ENCODE results near the gene CSRP3.
A peak's percentile ranks its signal among the peaks of the same experiment; 100 is the strongest.

CSRP3 gene

DNA sequence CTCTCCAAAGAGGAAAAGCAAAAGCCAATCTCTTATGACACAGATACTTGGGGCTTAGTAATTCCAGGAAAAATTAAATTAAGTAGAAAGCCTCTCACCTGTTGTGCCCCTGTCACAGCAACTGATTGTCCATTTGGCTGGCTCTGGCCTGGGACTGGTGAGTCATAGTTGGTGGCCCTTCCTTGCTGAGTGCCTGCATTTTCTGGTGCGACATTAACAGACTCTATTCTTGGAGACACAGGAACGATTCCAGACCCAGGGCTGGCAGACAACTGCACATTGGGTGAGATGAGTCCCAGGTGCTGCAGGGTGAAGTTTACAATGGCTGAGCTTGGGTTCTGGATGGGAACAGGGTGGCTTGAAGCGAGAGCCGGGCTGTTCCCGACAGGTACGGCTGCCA lies 23.3 kb upstream of the CSRP3 start:
- no peak for DNase-seq

GRCh38 chr11:19220903-19221724 lies 19.3 kb upstream of the CSRP3 start:
- DNase-seq: no peak

DNA sequence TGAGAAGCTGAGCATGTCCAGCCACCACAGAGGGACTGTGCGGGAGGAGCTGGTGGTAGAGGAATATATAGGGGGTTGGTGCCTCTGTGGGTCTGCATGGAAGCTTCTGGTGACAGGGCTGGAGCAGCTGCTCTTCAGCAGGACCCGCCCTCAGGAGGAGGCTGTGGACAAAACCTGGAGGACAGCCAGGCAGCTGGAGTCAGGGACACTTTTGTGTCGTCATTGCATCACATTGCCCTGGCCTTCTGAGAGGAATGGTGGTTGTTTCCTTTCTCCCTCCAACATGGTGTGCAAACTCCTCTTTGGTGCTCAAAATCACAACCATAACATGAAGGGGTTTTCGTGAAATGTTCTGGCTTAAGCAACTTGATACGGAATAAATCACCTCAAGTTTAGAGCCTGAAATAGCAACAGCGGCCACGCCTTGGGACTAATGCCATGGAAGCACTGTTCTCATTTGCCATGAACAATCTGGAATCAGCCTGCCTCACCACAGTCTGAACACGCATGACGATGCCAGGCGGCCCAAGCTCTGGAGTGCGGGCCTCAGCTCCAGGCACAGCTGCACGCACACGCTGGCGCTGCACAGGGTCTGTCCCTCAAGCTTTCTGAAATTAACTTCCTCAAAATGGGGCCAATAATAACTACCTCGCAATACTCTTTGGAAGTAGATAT lies 17.1 kb upstream of the CSRP3 start:
- DNase-seq: peak; percentile 45 to 67

DNA sequence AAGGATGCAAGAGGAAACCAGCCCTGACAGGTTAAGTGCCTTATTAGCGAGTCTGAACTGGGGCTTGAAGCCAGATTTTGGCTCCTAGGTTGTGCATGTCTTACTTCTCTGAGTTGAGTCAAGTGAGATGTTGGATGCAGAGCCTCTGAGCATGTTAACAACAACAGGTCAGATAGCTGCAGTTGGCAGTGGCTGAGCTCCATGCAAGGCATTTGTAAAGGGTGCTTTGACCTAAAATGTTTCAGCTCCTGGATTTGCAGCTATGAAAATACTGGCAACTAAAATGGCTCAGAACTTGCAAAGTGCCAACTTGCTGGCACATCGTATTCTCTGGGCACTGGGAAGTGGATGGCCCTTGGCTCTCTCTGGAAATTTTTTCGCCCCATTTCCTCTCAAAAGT lies 16.4 kb upstream of the CSRP3 start:
- DNase-seq: no peak

DNA sequence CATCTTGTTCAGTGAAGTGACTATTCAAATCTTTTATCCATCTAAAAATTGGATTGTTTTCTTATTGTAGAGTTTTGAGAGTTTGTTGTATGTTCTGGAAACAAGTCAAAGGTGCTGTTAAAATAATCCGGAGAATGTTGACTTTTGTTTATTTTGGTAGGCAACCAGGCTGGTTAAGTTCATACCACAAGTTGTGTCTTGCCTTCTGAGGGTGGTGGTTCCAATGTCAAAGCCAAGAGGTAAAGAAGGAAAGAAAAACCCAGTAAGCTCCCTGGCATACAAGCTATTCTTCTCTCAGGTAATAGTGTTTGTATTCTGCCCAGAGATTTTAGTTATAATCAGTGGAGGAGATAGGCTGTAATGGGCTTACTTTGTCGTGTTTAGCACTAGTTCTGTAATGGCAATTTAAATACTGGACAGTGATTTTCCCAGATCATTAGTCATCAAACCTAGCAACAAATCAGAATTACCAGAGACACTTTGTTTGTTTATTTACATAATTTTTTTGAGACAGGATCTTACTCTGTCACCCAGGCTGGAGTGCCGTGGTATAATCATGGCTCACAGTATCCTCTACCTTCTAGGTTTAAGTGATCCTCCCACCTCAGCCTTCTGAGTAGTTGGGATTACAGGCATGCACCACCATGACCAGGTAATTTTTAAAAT lies 15.1 kb upstream of the CSRP3 start:
- DNase-seq: no peak

DNA sequence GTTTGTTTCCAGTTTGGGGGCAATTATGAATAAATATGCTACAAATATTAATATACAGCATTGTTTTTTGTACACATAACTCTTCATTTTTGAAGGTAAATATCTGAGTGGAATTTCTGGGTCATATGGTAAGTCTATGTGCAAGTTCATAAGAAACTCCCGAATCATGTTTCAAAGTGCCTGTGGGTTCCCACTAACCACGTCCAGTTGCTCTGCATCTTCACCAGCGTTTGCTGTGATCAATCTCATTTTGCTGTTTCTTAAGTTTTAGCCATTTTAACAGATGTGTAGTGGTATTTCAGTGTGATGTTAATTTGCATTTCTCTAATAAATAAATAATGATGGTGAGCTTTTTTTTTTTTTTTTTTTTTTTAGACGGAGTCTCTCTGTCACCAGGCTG lies 14.2 kb upstream of the CSRP3 start:
- DNase-seq: no peak

DNA sequence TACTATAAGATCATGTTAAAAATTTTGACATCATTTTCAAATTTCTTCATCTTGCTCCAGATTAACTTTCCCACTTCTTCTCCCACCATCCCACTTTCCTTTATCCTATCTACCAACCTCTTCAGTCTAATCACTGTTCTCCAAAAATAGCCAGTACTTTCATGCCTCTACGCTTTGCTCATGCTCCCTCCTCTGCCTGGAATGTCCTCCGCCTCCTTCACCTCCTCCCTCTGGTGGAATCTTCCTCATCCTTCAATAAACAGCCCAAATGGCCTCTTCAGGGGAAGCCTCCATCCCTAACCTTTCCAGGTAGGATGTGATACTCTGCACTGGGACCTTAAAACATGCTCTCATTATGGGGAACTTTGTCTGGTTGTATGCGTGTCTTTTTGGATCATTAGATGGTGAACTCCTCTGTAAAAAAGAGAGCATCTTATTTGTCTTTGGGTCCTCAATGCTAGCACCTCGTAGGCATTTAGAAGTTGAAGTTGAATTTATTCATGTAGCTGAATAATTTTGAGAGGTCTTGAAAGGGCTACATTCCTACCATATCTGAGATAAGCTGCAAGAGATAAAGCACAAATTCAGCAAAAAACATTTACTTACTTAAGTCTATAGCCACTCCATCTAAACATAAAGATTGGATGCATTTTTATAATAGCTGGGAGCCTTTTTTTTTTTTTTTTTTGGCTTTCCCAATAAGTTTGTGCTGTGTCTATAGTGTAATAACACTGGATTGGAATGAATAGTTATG lies 8.0 kb upstream of the CSRP3 start:
- DNase-seq: no peak

- no peak for DNase-seq
Observed at GRCh38 chr11:19208959-19209546, 7.3 kb upstream of the CSRP3 start.

- no peak for DNase-seq
Observed at GRCh38 chr11:19208181-19208580, 6.4 kb upstream of the CSRP3 start.

DNA sequence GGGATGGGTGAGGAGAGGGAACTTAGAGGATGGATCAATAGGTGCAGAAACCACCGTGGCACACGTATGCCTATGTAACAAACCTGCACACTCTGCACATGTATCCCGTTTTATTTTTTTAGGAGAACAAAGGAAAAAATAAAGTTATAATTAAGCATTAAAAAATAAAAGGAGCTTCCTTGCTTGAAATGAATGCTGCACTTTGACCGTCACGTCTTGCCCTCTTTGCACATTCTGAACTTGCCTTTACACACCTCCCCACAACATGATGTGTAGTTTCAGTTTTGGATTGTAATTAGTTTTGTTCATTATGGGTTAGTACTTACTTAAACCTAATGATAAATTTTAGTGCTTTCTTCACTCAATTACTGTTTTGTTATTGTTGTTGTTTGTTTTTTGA lies 3.1 kb upstream of the CSRP3 start:
- DNase-seq: no peak

GRCh38 chr11:19200410-19201201 lies 1.2 kb downstream of the CSRP3 start:
- DNase-seq: no peak

GRCh38 chr11:19199771-19200170 lies 2.0 kb downstream of the CSRP3 start:
- DNase-seq: no peak

- DNase-seq: no peak
Observed at GRCh38 chr11:19199048-19199447, 2.7 kb downstream of the CSRP3 start.

DNA sequence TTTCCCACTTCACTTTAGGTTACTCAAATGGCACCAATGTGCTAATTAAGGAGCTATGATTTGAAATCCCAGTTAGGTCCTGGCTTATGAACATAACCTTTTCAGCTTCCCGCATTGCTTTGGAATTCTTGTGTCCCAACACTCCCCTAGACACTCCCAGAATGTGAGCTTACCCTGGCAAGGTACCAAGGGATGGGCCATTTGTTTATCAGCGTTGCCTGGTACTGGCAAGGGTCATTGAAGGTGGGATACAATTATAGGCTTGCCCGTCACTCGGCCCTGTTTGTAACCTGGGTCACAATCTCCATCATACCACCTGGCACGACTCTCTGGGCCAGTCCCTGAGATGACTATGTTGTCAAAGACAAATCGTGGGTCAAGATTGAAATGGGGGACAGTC lies 5.4 kb downstream of the CSRP3 start:
- DNase-seq: no peak

DNA sequence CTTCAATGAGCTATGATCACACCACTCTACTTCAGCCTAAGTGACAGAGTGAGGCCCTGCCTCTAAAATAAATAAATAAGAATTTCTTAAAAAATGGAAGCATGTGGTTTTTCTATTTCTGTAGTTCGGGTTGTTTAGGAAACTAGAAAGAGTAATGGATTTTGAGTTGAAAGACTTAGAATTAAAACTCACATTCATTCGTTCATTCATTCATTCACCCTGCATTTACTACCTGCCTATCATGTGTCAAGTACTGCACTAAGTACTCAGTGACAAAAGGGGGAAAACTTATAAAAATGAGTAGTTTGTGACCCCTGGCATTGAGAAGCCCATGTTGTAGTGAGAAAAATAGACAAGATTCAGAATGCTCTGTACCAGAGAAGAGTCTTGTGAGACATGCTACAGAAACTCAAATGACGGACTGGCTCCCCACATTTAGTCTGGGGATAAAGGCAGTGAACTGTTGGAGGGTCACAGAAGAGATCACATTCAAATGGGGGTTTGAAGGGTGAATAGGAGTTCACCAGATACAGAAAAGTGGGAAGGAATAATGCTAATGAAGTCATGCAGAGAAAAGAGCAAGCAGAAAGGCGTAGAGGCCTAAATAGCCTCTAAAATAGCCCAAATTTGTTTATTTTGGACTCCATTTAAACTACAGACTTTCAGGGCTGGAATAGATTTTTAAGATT lies 7.0 kb downstream of the CSRP3 start:
- no peak for DNase-seq

GRCh38 chr11:19193916-19194315 lies 7.9 kb downstream of the CSRP3 start:
- no peak for DNase-seq

DNA sequence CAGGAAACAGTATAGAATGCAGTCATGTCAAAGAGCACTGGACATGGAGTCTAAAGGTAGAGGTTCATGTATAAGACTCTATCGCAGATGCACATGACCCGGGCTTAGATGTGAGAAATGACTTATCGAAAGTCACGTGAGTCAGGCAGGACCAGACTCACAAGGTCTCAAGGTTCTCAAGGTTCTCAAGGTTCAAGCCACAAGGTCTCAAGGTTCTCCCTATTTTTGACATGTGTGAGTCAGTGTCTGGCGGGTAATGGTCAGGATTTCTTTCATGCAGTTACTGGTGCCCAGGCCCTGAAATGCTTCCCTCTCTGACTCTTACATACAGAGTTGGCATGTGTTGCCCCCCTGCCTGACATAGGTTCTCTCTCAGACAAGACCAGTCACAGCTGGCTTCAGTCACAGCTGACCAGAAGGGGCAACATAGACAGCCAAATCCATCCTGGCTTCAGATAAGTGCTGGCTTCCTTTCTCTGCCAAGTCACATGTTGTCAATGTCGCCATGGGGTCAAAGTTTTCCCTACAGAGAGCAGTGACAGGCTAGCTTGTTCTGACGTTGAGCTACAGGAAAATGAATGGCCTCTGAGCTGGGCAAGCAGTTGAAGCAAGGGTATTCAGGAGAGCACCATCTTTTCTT lies 10.1 kb downstream of the CSRP3 start:
- DNase-seq: no peak

- no peak for DNase-seq
Observed at GRCh38 chr11:19187833-19188258, 13.9 kb downstream of the CSRP3 start.

GRCh38 chr11:19187114-19187832 lies 14.5 kb downstream of the CSRP3 start:
- DNase-seq: no peak

GRCh38 chr11:19185516-19186052 lies 16.2 kb downstream of the CSRP3 start:
- no peak for DNase-seq

All from SHP77 (cell line).